C4-2B (cell line): ENCODE measurements around the gene MAP2K3.

ENCODE experiments used
- ZFX ChIP-seq: fragments of 450-650 bp; IDR thresholded peaks from 2 replicates; pipeline ENCODE4 v1.6.1; 2017
- TF ChIP-seq, protein P1 (sequence below): fragments of 450-650 bp; conservative IDR thresholded peaks from 2 replicates; pipeline ENCODE4 v1.5.1; 2017; ENCODE audit warnings: mild to moderate bottlenecking

DNA sequence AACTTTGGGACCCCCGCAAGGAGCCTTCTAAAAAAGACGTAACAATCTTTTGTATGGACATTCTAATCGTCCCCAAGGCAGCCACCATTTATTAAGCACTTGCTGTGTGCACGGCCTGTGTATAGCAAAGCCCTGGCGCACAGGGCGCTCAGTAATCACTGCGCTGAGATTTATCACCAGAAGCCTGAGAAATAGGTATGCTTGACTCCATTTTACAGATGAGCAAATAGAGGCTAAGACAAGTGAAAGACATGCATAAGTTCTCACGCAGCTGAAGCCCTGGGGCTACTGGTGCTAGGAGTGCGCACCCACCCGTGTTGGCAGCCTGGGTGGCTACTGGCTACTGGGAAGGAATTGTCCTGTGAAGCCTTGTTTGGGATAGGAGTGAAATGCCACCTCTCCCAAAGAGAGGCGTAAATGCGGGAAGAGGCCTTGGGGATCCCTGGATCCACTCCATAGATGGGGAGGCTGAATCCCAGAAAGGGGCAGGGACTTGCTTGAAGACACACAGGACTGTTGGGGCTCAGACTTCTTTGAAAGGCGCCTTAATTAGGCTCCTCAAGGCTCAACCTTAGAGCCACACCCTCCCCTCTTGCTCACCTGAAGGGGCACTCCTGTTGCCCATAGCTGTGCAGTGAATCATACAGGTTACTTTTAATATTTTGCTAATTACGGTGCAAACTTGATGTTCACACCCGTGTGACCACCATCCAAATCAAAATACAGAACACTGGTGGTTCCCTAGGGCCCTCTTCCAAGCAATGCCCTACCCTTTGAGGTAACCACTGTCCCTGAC is 30.7 kb upstream of the MAP2K3 start:
- TF ChIP-seq, protein P1, sequence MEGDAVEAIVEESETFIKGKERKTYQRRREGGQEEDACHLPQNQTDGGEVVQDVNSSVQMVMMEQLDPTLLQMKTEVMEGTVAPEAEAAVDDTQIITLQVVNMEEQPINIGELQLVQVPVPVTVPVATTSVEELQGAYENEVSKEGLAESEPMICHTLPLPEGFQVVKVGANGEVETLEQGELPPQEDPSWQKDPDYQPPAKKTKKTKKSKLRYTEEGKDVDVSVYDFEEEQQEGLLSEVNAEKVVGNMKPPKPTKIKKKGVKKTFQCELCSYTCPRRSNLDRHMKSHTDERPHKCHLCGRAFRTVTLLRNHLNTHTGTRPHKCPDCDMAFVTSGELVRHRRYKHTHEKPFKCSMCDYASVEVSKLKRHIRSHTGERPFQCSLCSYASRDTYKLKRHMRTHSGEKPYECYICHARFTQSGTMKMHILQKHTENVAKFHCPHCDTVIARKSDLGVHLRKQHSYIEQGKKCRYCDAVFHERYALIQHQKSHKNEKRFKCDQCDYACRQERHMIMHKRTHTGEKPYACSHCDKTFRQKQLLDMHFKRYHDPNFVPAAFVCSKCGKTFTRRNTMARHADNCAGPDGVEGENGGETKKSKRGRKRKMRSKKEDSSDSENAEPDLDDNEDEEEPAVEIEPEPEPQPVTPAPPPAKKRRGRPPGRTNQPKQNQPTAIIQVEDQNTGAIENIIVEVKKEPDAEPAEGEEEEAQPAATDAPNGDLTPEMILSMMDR, result no peak
- TF ChIP-seq ZFX, result no peak
